Stimulated activated naive CD8-positive, alpha-beta T cell treated with anti-CD3 and anti-CD28 coated beads, Interleukin-15, Interleukin-2, amounts not matched to agents 100 ng/mL and 50 ng/mL, for 24 hours (primary cell): Measurements from ENCODE around the gene CDV3.

Experiments used
- H3K27ac Mint-ChIP-seq: one replicate; pipeline ENCODE4 v1.8.0; 2021; ENCODE audit warnings: mild to moderate bottlenecking, mixed read lengths
- H3K27me3 Mint-ChIP-seq: one replicate; pipeline ENCODE4 v1.8.0; 2021; ENCODE audit warnings: mixed read lengths
- H3K36me3 Mint-ChIP-seq: one replicate; pipeline ENCODE4 v1.8.0; 2021; ENCODE audit warnings: low read depth, mixed read lengths
- H3K4me1 Mint-ChIP-seq: one replicate; pipeline ENCODE4 v1.8.0; 2021; ENCODE audit warnings: low read depth, mixed read lengths
- H3K4me3 Mint-ChIP-seq: one replicate; pipeline ENCODE4 v1.8.0; 2021; ENCODE audit warnings: mild to moderate bottlenecking, mixed read lengths
- H3K9me3 Mint-ChIP-seq: one replicate; pipeline ENCODE4 v1.8.0; 2021; ENCODE audit warnings: mixed read lengths

The CDV3 gene

DNA sequence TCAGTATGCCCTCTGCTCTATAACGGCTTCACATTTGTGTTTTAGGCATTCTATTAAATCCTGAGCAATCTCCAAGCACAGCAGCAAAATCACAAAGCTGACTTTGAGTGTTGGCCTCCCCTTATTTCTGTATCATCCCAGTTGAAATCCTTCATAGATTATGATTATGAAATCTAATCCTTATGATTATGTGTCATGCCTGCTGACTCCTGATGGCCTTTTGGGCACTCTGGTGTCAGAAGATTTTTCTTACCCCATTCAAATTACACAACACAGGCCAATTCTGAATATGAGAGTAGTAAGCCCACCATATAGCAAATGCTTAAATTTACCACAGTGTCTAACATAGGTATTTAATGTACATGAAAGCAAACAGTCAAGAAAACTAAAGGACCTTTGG, 34.3 kb downstream of the CDV3 start:
- no peak overlapping the region for H3K4me3 Mint-ChIP-seq
- no peak overlapping the region for H3K27ac Mint-ChIP-seq
- no peaks in the 10 kb centered on the region for H3K4me1 Mint-ChIP-seq
- no peaks in the 10 kb centered on the region for H3K9me3 Mint-ChIP-seq
- peaks cover 83% of the 10 kb centered on the region for H3K36me3 Mint-ChIP-seq
- H3K27me3 Mint-ChIP-seq: no peaks in the 10 kb centered on the region

DNA sequence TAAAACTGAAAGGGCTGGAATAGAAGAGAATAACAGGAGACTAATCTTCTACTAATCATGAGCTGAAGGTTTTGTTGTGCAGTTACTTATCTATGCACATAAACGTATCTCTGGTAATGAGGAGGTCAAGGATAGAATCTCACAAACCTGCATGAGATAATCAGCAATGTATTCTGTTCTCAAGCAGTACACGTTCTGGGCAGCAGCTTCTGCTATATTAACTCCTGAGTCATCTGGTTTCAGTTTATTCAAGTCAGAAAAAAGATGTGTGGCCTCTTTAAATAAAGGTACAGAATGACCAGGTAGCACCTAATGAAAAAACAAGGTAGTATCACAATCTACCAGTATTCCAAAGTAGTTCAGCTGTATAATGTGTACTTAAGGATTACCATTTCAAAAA, 34.9 kb downstream of the CDV3 start:
- Mint-ChIP-seq H3K4me3 (no peak overlapping the region), H3K4me1 (no peaks in the 10 kb centered on the region), H3K9me3 (no peaks in the 10 kb centered on the region), H3K36me3 (peaks cover 86% of the 10 kb centered on the region), H3K27me3 (no peaks in the 10 kb centered on the region), H3K27ac (no peak overlapping the region)

DNA sequence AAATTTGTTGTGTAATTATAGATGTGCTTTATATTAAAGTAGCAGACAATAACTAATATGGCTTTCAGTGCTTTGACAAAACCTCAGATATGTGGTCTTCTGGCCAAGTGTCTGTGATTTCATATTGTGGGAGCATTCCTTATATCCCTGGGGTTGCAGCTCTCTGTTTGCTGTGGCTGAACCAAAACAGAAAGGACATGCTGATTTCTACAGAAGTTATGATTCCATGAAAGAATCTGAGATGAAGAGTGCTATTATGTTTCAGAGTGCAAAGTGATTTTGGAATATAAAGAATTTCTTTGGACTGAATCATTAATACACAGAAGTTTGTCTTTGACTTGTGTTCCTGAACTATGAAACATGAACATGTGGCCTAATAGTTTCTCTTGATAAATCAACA, 36.5 kb downstream of the CDV3 start:
- peaks cover 85% of the 10 kb centered on the region for H3K36me3 Mint-ChIP-seq
- no peaks in the 10 kb centered on the region for H3K27me3 Mint-ChIP-seq
- no peak overlapping the region for H3K27ac Mint-ChIP-seq
- no peaks in the 10 kb centered on the region for H3K4me1 Mint-ChIP-seq
- no peaks in the 10 kb centered on the region for H3K9me3 Mint-ChIP-seq
- no peak overlapping the region for H3K4me3 Mint-ChIP-seq

DNA sequence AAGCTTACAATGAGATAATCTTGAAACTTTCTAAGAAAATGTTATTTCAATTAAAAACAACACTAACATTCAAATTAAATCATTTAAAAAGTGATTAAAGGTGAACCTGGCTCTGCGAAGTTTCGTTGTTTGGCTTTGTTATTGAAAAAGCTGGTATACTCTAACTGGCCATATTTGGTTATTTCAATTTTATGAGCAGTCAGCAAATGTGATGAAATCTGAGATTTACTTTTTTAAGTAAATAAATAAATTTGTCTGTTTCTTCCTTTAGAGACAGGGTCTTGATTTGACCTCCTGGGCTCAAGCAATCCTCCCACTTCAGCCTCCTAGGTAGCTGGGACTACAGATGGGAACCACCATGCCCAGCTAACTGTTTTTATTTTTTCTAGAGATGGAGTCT, 38.0 kb downstream of the CDV3 start:
- Mint-ChIP-seq H3K4me3 (no peak overlapping the region), H3K9me3 (no peaks in the 10 kb centered on the region), H3K36me3 (peaks cover 88% of the 10 kb centered on the region), H3K4me1 (no peaks in the 10 kb centered on the region), H3K27ac (no peak overlapping the region), H3K27me3 (no peaks in the 10 kb centered on the region)

DNA sequence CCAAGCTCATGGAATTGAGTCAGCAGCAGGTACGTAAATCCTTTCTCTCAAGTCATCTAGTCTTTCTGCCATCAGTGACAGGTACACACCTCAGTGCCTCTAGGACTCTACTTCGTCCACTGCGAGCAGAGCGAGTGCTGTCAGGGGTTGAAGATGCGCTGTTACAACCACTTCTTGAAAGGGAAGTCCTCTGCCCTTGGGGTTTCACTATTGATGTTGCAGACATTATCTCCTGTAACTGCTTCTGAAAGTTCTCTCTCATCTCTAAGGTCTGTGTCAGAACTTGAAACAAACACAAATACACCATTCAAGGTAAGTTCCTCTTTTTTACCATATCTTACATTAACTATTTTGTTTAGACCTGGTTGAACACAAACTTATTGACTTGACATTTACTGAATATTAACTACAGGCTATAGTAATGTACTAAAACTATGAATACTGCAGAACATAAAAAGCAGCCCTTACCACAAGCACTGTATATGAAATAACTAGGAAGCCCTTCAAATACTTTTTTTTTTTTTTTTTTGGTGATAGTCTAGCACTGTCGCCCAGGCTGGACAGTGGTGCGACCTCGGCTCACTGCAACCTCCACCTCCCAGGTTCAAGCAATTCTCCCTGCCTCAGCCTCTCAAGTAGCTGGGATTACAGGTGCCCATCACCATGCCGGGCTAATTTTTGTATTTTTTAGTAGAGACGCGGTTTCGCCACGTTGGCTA, 46.7 kb downstream of the CDV3 start:
- no peaks in the 10 kb centered on the region for H3K27me3 Mint-ChIP-seq
- H3K4me1 Mint-ChIP-seq: peaks cover 5% of the 10 kb centered on the region
- no peak overlapping the region for H3K4me3 Mint-ChIP-seq
- H3K9me3 Mint-ChIP-seq: no peaks in the 10 kb centered on the region
- H3K36me3 Mint-ChIP-seq: peaks cover 83% of the 10 kb centered on the region
- H3K27ac Mint-ChIP-seq: no peak overlapping the region

DNA sequence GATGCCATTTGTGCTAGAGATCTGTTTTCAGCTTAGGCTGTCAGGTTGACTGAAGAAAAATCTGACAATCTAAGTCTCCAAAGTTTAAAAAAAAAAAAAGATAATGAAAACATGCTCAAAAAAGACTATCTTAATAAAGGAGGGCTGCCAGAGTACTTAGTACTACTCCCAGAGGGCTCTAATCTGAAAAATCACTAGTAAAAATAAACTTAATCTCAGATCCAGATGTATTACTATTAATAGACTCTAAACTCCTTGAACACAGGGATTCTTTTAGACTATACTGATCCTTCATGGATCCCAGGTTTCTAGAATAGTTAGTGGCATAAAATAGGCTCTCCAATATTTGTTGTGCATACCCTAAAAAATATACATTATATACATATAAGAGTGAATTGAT, 54.3 kb downstream of the CDV3 start:
- Mint-ChIP-seq H3K36me3 (peaks cover 87% of the 10 kb centered on the region), H3K4me1 (no peaks in the 10 kb centered on the region), H3K27me3 (no peaks in the 10 kb centered on the region), H3K27ac (no peak overlapping the region), H3K9me3 (no peaks in the 10 kb centered on the region), H3K4me3 (no peak overlapping the region)

DNA sequence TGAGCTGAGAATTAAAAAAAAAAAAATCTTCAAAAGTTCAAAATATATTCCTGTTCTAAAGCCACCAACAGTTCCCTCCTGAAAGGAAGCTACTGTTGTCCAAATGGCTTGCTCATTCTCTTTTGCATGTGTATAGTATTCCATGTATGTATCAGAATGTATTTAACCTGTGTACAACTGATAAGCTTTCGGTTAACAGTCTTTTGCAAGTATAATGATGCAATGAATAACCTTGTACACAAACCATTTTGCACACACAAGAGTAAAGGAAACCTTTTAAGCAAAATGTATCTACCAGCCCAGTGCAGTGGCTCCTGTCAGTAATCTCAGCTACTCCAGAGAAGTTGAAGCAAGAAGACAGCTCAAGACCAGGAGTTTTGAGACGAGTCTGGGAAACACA, 55.7 kb downstream of the CDV3 start:
- Mint-ChIP-seq H3K27me3 (no peaks in the 10 kb centered on the region), H3K36me3 (peaks cover 87% of the 10 kb centered on the region), H3K27ac (no peak overlapping the region)

DNA sequence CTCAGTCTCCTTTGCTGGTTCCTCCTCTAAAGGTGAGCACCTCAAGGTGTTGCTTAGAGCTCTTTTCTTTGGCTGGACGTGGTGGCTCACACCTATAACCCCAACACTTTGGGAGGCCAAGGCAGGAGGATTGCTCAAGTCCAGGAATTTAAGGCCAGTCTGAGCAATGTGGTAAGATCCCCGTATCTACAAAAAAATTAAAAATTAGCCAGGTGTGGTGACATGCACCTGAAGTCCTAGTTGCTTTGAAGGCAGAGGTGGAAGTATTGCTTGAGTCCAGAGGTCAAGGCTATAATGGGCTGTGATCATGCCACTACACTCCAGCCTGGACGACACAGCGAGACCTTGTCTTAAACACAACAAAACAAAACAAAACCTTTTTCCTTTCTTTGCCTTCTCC, 60.0 kb downstream of the CDV3 start:
- Mint-ChIP-seq H3K27me3 (no peaks in the 10 kb centered on the region), H3K9me3 (no peaks in the 10 kb centered on the region), H3K4me1 (no peaks in the 10 kb centered on the region), H3K27ac (no peak overlapping the region), H3K36me3 (peaks cover 74% of the 10 kb centered on the region), H3K4me3 (no peak overlapping the region)

More for the DNA sequence above, 55.7 kb downstream of the CDV3 start:
- Mint-ChIP-seq H3K4me3 (no peak overlapping the region), H3K9me3 (no peaks in the 10 kb centered on the region), H3K4me1 (no peaks in the 10 kb centered on the region)
